Stimulated activated CD8-positive, alpha-beta memory T cell treated with anti-CD3 and anti-CD28 coated beads, Interleukin-12 subunit alpha, Interleukin-12 subunit beta, amount 100 ng/mL, for 4 hours (primary cell): ENCODE results near the gene ZNF236.
"Not testable (repeated sequence)": the region's sequence is repeated elsewhere in the genome, so short reads cannot be mapped to it uniquely, and the experiment has no call there.

ENCODE experiments used
- DNase-seq: peaks from one replicate; pipeline ENCODE4 v3.0.0-alpha.2; 2020; ENCODE audit warnings: low read depth

Gene ZNF236

GRCh38 chr18:76911440-76911839, 89.1 kb downstream of the ZNF236 start:
- no peak for DNase-seq

GRCh38 chr18:76913583-76913982, 91.2 kb downstream of the ZNF236 start:
- no peak for DNase-seq

- DNase-seq, result no peak
These were observed 92.0 kb downstream of the ZNF236 start for GRCh38 chr18:76914314-76914713.

- no peak for DNase-seq
These were observed 92.4 kb downstream of the ZNF236 start for GRCh38 chr18:76914796-76915195.

- no peak for DNase-seq
These were observed 93.1 kb downstream of the ZNF236 start for GRCh38 chr18:76915456-76915855.

GRCh38 chr18:76920974-76921373, 98.6 kb downstream of the ZNF236 start:
- DNase-seq, result no peak

GRCh38 chr18:76922107-76922506, 99.8 kb downstream of the ZNF236 start:
- no peak for DNase-seq

GRCh38 chr18:76923485-76924085, 101.2 kb downstream of the ZNF236 start:
- no peak for DNase-seq

- no peak for DNase-seq
These were observed 103.1 kb downstream of the ZNF236 start for GRCh38 chr18:76925501-76925900.

GRCh38 chr18:76927223-76927725, 104.9 kb downstream of the ZNF236 start:
- DNase-seq, result no peak

- no peak for DNase-seq
These were observed 106.0 kb downstream of the ZNF236 start for GRCh38 chr18:76928179-76928868.

GRCh38 chr18:76931171-76931570, 108.8 kb downstream of the ZNF236 start:
- DNase-seq, result no peak

GRCh38 chr18:76932026-76932819, 109.9 kb downstream of the ZNF236 start:
- no peak for DNase-seq

GRCh38 chr18:76935722-76936337, 113.5 kb downstream of the ZNF236 start:
- no peak for DNase-seq

GRCh38 chr18:76936877-76937276, 114.5 kb downstream of the ZNF236 start:
- DNase-seq, result no peak

GRCh38 chr18:76937597-76937996, 115.2 kb downstream of the ZNF236 start:
- no peak for DNase-seq

- DNase-seq, result no peak
These were observed 116.3 kb downstream of the ZNF236 start for GRCh38 chr18:76938619-76939018.

- no peak for DNase-seq
These were observed 118.9 kb downstream of the ZNF236 start for GRCh38 chr18:76941284-76941683.

GRCh38 chr18:76943542-76944339, 121.4 kb downstream of the ZNF236 start:
- DNase-seq, result no peak

- DNase-seq, result not testable (repeated sequence)
These were observed 122.0 kb downstream of the ZNF236 start for GRCh38 chr18:76944346-76944745.

GRCh38 chr18:76948345-76948744, 126.0 kb downstream of the ZNF236 start:
- DNase-seq, result no peak
